Prostate gland (tissue), 2 donors: ENCODE data around the gene RTN4R.
"Not testable (repeated sequence)": the region's sequence is repeated elsewhere in the genome, so short reads cannot be mapped to it uniquely, and the experiment has no call there.

ENCODE experiments used
- POLR2A ChIP-seq: fragments of 450-650 bp; IDR thresholded peaks from one replicate; pipeline ENCODE4 v1.6.1; 2016; ENCODE audit warnings: antibody characterized with exemption, mild to moderate bottlenecking
- POLR2AphosphoS5 ChIP-seq: sonication (generic); formaldehyde crosslinking; IDR thresholded peaks from one replicate; pipeline ENCODE4 v1.6.1; 2017; ENCODE audit warnings: antibody characterized with exemption
- TF ChIP-seq, protein P1 (sequence below), 4 experiments: fragments of 200-600 bp in 2 of 4; fragments of 450-650 bp in 2 of 4; sonication (generic) in 2 of 4; IDR thresholded peaks; 1 replicate in 3 of 4; 2 replicates in 1 of 4; pipeline ENCODE4 v1.5.1; 2016 to 2019; ENCODE audit warnings: antibody characterized with exemption in 4 of 4, mild to moderate bottlenecking in 2 of 4, moderate library complexity in 2 of 4

DNA sequence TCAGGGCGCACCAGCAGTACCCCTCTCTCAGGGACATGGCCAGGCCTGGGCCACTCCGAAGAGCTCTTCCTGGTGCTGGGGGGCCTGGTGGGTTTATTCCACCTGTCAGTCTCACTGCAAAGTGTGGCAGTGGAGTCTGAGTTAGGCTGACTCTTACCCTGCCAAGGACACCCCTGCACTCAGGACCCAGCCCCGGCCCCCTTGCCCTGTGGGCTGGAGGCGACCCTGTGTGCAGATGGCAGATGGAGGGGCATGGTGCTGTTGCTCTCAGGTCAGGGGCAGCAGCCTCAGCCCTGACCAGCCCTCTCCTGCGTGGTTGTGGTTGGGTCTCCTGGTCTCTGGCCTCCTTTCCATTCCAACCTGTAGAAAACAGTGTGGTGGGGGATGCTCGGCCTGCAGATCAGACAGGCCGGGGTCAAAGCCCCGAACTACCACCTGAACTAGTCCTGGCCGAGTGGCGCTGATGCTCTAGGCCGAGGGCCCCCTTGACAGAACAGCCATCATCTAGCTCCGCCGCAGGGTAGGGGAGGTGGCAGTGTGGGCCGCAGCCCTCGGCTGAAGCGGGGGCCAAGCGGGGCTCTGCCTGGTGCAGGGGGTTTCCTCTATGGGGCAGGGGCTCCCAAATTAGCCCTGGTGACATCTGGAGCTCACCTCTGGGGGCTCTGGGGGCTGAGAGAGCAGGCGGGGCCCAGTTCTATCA lies 10.0 kb upstream of the RTN4R start:
- TF ChIP-seq, protein P1, sequence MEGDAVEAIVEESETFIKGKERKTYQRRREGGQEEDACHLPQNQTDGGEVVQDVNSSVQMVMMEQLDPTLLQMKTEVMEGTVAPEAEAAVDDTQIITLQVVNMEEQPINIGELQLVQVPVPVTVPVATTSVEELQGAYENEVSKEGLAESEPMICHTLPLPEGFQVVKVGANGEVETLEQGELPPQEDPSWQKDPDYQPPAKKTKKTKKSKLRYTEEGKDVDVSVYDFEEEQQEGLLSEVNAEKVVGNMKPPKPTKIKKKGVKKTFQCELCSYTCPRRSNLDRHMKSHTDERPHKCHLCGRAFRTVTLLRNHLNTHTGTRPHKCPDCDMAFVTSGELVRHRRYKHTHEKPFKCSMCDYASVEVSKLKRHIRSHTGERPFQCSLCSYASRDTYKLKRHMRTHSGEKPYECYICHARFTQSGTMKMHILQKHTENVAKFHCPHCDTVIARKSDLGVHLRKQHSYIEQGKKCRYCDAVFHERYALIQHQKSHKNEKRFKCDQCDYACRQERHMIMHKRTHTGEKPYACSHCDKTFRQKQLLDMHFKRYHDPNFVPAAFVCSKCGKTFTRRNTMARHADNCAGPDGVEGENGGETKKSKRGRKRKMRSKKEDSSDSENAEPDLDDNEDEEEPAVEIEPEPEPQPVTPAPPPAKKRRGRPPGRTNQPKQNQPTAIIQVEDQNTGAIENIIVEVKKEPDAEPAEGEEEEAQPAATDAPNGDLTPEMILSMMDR (IDR thresholded peaks at IDR 0.05) = not testable (repeated sequence)
- not testable (repeated sequence) for TF ChIP-seq POLR2AphosphoS5, POLR2A
